Keratinocyte (primary cell): ENCODE measurements around the gene POLH. TPM values are rescaled to one million over a fixed set of nuclear protein-coding genes. Genes with fewer than 3 reads are reported as not detected.

ENCODE experiments used
- DNase-seq: peaks from one replicate; pipeline ENCODE4 v3.0.0-alpha.2; 2011; ENCODE audit warnings: low read depth, missing footprints, low spot score
- FAIRE-seq: peaks from 2 replicates; lab custom pipeline; 2011; peaks lifted over from hg19 to GRCh38; lab: Jason Lieb, UNC
- H2AFZ ChIP-seq: 2 replicates; pipeline ENCODE4 v1.6.0; 2012; ENCODE audit warnings: low read length, control low read depth, inconsistent platforms; ENCODE audit not compliant: control insufficient read depth
- H3K27ac ChIP-seq: 2 replicates; pipeline ENCODE4 v1.5.1; 2011; ENCODE audit warnings: low read length; ENCODE audit not compliant: control insufficient read depth, insufficient read depth
- H3K27me3 ChIP-seq: 3 replicates; pipeline ENCODE4 v1.6.0; 2011; ENCODE audit warnings: low read length; ENCODE audit not compliant: control insufficient read depth, insufficient read depth; ENCODE audit errors: extremely low read depth
- H3K36me3 ChIP-seq, 2 experiments: 2 replicates in 1 of 2; 3 replicates in 1 of 2; pipeline ENCODE4 v1.5.1; 2011; ENCODE audit warnings: low read length in 2 of 2, mild to moderate bottlenecking in 1 of 2; ENCODE audit not compliant: control insufficient read depth in 2 of 2, insufficient read depth in 2 of 2; ENCODE audit errors: extremely low read depth in 1 of 2
- H3K4me1 ChIP-seq: 3 replicates; pipeline ENCODE4 v1.5.1; 2011; ENCODE audit warnings: low read length; ENCODE audit not compliant: control insufficient read depth, insufficient read depth; ENCODE audit errors: extremely low read depth
- H3K4me2 ChIP-seq: 3 replicates; pipeline ENCODE4 v1.6.0; 2011; ENCODE audit warnings: low read depth, low read length; ENCODE audit not compliant: control insufficient read depth, insufficient read depth; ENCODE audit errors: extremely low read depth
- H3K4me3 ChIP-seq, 3 experiments: fragments of 200-600 bp in 1 of 3; sonication (generic) in 1 of 3; 2 replicates in 2 of 3; 3 replicates in 1 of 3; pipeline ENCODE4 v1.5.1; 2011 to 2016; ENCODE audit warnings: low read length in 3 of 3, mild to moderate bottlenecking in 3 of 3, control low read depth in 2 of 3, inconsistent platforms in 1 of 3, low read depth in 1 of 3, mixed read lengths in 1 of 3, mixed run types in 1 of 3, moderate library complexity in 1 of 3; ENCODE audit not compliant: control insufficient read depth in 2 of 3, insufficient read depth in 2 of 3; ENCODE audit errors: extremely low read depth in 1 of 3
- H3K79me2 ChIP-seq: 2 replicates; pipeline ENCODE4 v1.6.0; 2012; ENCODE audit warnings: low read length; ENCODE audit not compliant: control insufficient read depth, insufficient read depth
- H3K9ac ChIP-seq: 3 replicates; pipeline ENCODE4 v1.6.0; 2011; ENCODE audit warnings: low read length; ENCODE audit not compliant: control insufficient read depth, insufficient read depth; ENCODE audit errors: extremely low read depth
- H3K9me1 ChIP-seq: 3 replicates; pipeline ENCODE4 v1.6.0; 2011; ENCODE audit warnings: low read length; ENCODE audit not compliant: control insufficient read depth, insufficient read depth; ENCODE audit errors: extremely low read depth
- H3K9me3 ChIP-seq: 2 replicates; pipeline ENCODE4 v1.5.1; 2012; ENCODE audit warnings: low read depth, low read length; ENCODE audit not compliant: control insufficient read depth
- H4K20me1 ChIP-seq: 3 replicates; pipeline ENCODE4 v1.6.0; 2011; ENCODE audit warnings: low read length; ENCODE audit not compliant: control insufficient read depth, insufficient read depth; ENCODE audit errors: extremely low read depth
- EZH2 ChIP-seq: IDR thresholded peaks from one replicate; pipeline ENCODE4 v1.6.1; 2012; ENCODE audit warnings: inconsistent platforms, mild to moderate bottlenecking, low read length, moderate library complexity
- dilution Hi-C: fragments of 300-500 bp; cut with MboI; formaldehyde crosslinking; loops from one replicate; pipeline ENCODE4 v1.7.0; 2020; ENCODE audit warnings: low sequenced_read_pairs; ENCODE audit not compliant: extremely low pct_ligation_motif_present
- polyA plus RNA-seq, 5 experiments: library from polyadenylated mRNA; depleted of rRNA in 3 of 5; stranded (reverse) in 3 of 5; stranded (forward) in 1 of 5; unstranded in 1 of 5; fragments of >200 nt; gene quantifications; 1 replicate in 1 of 5; 2 replicates in 3 of 5; 3 replicates in 1 of 5; pipeline versions ENCODE4 v1.2.1 to v1.2.3, GENCODE V29; 2011 to 2012; ENCODE audit warnings: missing spikeins in 2 of 5, low read depth in 1 of 5, low replicate concordance in 1 of 5
- TF ChIP-seq, protein P1 (sequence below), 3 experiments: IDR thresholded peaks in 1 of 3; conservative IDR thresholded peaks in 1 of 3; optimal IDR thresholded peaks in 1 of 3; 2 replicates in 2 of 3; 3 replicates in 1 of 3; pipeline versions ENCODE3 to v1.5.1; 2011; ENCODE audit warnings: low read length in 3 of 3, mild to moderate bottlenecking in 3 of 3, moderate library complexity in 2 of 3, control low read depth in 1 of 3, inconsistent platforms in 1 of 3; ENCODE audit not compliant: insufficient read depth in 2 of 3; ENCODE audit errors: extremely low read depth in 1 of 3

The POLH gene
- polyA plus RNA-seq, 1 donor (not counting 4 experiments of a cell fraction or from before 2014, with no cell fraction given): 29.9 TPM

- peak overlapping the region; percentile 44 for H3K4me2 ChIP-seq
- dilution Hi-C loops: no loop called here
- DNase-seq (no peak), FAIRE-seq (no peak)
- peaks cover 2% of the 10 kb centered on the region for H4K20me1 ChIP-seq
- no peaks in the 10 kb centered on the region for H3K27me3 ChIP-seq
- peaks cover 22 to 26% of the 10 kb centered on the region in 2 experiments for H3K36me3 ChIP-seq
- no peak for TF ChIP-seq EZH2
- TF ChIP-seq, protein P1, sequence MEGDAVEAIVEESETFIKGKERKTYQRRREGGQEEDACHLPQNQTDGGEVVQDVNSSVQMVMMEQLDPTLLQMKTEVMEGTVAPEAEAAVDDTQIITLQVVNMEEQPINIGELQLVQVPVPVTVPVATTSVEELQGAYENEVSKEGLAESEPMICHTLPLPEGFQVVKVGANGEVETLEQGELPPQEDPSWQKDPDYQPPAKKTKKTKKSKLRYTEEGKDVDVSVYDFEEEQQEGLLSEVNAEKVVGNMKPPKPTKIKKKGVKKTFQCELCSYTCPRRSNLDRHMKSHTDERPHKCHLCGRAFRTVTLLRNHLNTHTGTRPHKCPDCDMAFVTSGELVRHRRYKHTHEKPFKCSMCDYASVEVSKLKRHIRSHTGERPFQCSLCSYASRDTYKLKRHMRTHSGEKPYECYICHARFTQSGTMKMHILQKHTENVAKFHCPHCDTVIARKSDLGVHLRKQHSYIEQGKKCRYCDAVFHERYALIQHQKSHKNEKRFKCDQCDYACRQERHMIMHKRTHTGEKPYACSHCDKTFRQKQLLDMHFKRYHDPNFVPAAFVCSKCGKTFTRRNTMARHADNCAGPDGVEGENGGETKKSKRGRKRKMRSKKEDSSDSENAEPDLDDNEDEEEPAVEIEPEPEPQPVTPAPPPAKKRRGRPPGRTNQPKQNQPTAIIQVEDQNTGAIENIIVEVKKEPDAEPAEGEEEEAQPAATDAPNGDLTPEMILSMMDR (optimal IDR thresholded peaks at IDR 0.05 in 1 of 3, IDR thresholded peaks at IDR 0.05 in 1 of 3, conservative IDR thresholded peaks at IDR 0.05 in 1 of 3; ENCODE audit: extremely low read depth in 1 of 3, insufficient read depth in 2 of 3, low read length in 3 of 3): no peak
- peak overlapping the region; percentile 66 to 88 (median 68) for H3K4me3 ChIP-seq
- H2AFZ ChIP-seq: peak overlapping the region; percentile 11
- no peaks in the 10 kb centered on the region for H3K9me3 ChIP-seq
- peaks cover 20% of the 10 kb centered on the region for H3K79me2 ChIP-seq
- peaks cover 2% of the 10 kb centered on the region for H3K9me1 ChIP-seq
- H3K9ac ChIP-seq: peak overlapping the region; percentile 87
- H3K27ac ChIP-seq: peak overlapping the region; percentile 87
- H3K4me1 ChIP-seq: peaks cover 25% of the 10 kb centered on the region
Observed at GRCh38 chr6:43628393-43629103, 52.6 kb downstream of the POLH start.

DNA sequence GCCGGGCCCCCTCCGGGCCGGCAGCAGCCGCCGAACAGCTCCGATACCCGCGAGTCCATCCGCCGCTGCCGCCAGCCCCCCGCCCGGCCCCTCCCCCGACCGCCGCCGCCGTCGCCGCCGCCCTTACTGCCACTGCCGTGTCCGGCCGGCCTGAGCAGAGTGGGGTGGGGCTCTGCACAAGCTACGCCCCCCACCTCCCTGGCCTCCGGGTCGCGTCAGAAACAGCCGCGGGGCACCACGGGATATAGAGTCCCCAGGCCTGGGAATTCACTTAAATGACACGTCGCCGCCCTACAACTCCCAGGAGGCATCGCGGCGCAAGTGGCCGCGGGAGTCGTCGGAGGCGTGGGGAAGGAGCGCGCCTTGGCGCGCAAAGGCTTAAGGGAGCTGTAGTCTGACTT is 53.1 kb downstream of the POLH start, which contains the start of gene GTPBP2:
GTPBP2 (minus strand) TSS at position 161 of the 401 bp plus-strand sequence; CDS start at position 59, 102 bp downstream.
- H4K20me1 ChIP-seq: peaks cover 2% of the 10 kb centered on the region
- peak within 1 kb of the TSS; percentile 93 for H3K27ac ChIP-seq
- H3K9me1 ChIP-seq: peaks cover 2% of the 10 kb centered on the region
- H3K4me3 ChIP-seq: peak within 1 kb of the TSS; percentile 66 to 88 (median 68)
- H3K4me1 ChIP-seq: peaks cover 25% of the 10 kb centered on the region
- DNase-seq (peak; percentile 95), FAIRE-seq (peak; percentile 36)
- H2AFZ ChIP-seq: peak within 1 kb of the TSS; percentile 79
- peak within 1 kb of the TSS; percentile 88 for H3K9ac ChIP-seq
- dilution Hi-C loops: no loop called here
- peaks cover 18 to 20% of the 10 kb centered on the region in 2 experiments for H3K36me3 ChIP-seq
- peaks cover 20% of the 10 kb centered on the region for H3K79me2 ChIP-seq
- no peaks in the 10 kb centered on the region for H3K27me3 ChIP-seq
- no peak for TF ChIP-seq EZH2
- H3K4me2 ChIP-seq: peak within 1 kb of the TSS; percentile 81
- no peaks in the 10 kb centered on the region for H3K9me3 ChIP-seq
